ENCODE data around the gene CYB561D2. TPM values are rescaled to one million over a fixed set of nuclear protein-coding genes. Genes with fewer than 3 reads are reported as not detected.

The CYB561D2 gene
- total RNA-seq, 1 donor = 25.0 TPM

GRCh38 chr3:50378024-50378423 is 27.4 kb downstream of the CYB561D2 start:
- Histone ChIP-seq H3K4me1 (ENCODE audit: insufficient read depth, low read length) (no peaks in the 10 kb centered on the region), H3K27ac (ENCODE audit: low read depth, low read length) (no peak overlapping the region), H3K27me3 (ENCODE audit: insufficient read depth, low read length) (peaks cover 3% of the 10 kb centered on the region), H3K4me2 (ENCODE audit: insufficient read depth, low read length) (no peak overlapping the region), H3K36me3 (ENCODE audit: insufficient read depth, low read length) (no peaks in the 10 kb centered on the region), H3K4me3 (ENCODE audit: insufficient read depth, low read length) (no peak overlapping the region), H3K9me3 (ENCODE audit: low read depth, low read length) (no peaks in the 10 kb centered on the region), H4K20me1 (ENCODE audit: insufficient read depth, low read length) (no peaks in the 10 kb centered on the region), H3K79me2 (ENCODE audit: insufficient read depth, low read length) (no peaks in the 10 kb centered on the region), H2AFZ (ENCODE audit: low read length) (no peak overlapping the region)
- no peak for DNase-seq (ENCODE audit: insufficient read length, low spot score, missing footprints)
- no peak for TF ChIP-seq CTCF (IDR thresholded peaks at IDR 0.05; ENCODE audit: extremely low read depth, low read depth, low read length)

DNA sequence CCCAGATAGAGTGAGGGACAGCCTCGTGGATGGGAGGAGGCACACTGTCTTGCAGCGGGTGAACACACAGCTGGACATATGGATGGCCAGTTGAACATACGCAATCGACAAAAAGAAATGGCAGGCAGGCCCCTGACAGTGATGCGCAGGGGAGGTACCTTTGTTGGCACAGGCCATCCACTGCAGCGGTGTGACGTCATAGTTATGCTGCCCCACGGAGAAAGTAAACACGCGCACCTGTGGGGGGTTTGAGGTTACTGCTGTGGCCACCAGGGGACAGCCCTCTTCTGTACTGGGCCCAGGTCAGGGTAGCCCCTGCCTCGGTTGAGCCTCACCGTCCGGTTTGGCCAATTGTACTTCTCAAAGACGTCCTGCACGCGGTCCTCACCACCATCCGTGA is 28.1 kb downstream of the CYB561D2 start:
- H4K20me1 ChIP-seq (ENCODE audit: insufficient read depth, low read length) = no peaks in the 10 kb centered on the region
- H3K4me2 ChIP-seq (ENCODE audit: insufficient read depth, low read length) = no peak overlapping the region
- no peak overlapping the region for H3K4me3 ChIP-seq (ENCODE audit: insufficient read depth, low read length)
- H3K79me2 ChIP-seq (ENCODE audit: insufficient read depth, low read length) = no peaks in the 10 kb centered on the region
- no peaks in the 10 kb centered on the region for H3K9me3 ChIP-seq (ENCODE audit: low read depth, low read length)
- no peak overlapping the region for H3K27ac ChIP-seq (ENCODE audit: low read depth, low read length)
- peaks cover 3% of the 10 kb centered on the region for H3K27me3 ChIP-seq (ENCODE audit: insufficient read depth, low read length)
- DNase-seq (ENCODE audit: insufficient read length, low spot score, missing footprints) = no peak
- H2AFZ ChIP-seq (ENCODE audit: low read length) = no peak overlapping the region
- no peaks in the 10 kb centered on the region for H3K4me1 ChIP-seq (ENCODE audit: insufficient read depth, low read length)
- H3K36me3 ChIP-seq (ENCODE audit: insufficient read depth, low read length) = no peaks in the 10 kb centered on the region
- no peak for TF ChIP-seq CTCF (IDR thresholded peaks at IDR 0.05; ENCODE audit: extremely low read depth, low read depth, low read length)

DNA sequence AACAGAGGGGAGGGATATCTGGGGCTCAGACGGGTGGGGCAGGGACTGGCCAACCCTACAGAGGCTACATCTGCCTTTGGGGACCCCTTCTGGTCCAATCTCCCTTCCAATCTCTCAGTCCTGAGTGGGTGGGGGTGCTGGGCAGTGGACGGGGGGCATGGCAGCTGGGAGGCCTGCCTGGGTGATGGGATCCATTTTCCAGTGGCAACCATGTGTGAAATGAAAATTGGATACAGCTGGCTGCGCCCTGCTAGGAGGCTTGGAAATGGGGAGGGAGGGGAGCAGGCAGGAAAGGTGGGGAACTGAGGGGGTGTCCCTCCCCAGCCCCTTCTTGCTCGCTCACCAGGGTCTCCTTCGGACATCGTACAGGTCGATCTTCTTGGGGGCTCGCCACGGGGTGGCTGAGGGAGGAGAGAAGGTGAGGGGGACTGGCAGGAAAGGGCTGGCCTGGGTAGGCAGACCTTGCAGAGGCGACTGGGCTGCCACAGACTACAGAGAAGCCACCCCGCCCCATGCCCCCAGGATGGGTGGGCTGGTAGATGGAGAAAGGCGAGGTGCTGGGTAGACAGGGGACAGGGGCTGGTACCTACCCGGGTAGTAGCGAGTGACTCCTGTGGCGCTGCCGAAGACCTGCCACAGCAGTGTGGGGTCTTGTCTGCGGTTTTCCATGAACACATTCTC is 29.9 kb downstream of the CYB561D2 start:
- H3K36me3 ChIP-seq (ENCODE audit: insufficient read depth, low read length) = no peaks in the 10 kb centered on the region
- no peak for DNase-seq (ENCODE audit: insufficient read length, low spot score, missing footprints)
- no peak for TF ChIP-seq CTCF (IDR thresholded peaks at IDR 0.05; ENCODE audit: extremely low read depth, low read depth, low read length)
- H3K27me3 ChIP-seq (ENCODE audit: insufficient read depth, low read length) = peaks cover 3% of the 10 kb centered on the region
- H4K20me1 ChIP-seq (ENCODE audit: insufficient read depth, low read length) = no peaks in the 10 kb centered on the region
- H2AFZ ChIP-seq (ENCODE audit: low read length) = no peak overlapping the region
- no peaks in the 10 kb centered on the region for H3K9me3 ChIP-seq (ENCODE audit: low read depth, low read length)
- no peak overlapping the region for H3K4me2 ChIP-seq (ENCODE audit: insufficient read depth, low read length)
- no peaks in the 10 kb centered on the region for H3K4me1 ChIP-seq (ENCODE audit: insufficient read depth, low read length)
- no peaks in the 10 kb centered on the region for H3K79me2 ChIP-seq (ENCODE audit: insufficient read depth, low read length)
- no peak overlapping the region for H3K4me3 ChIP-seq (ENCODE audit: insufficient read depth, low read length)
- no peak overlapping the region for H3K27ac ChIP-seq (ENCODE audit: low read depth, low read length)

DNA sequence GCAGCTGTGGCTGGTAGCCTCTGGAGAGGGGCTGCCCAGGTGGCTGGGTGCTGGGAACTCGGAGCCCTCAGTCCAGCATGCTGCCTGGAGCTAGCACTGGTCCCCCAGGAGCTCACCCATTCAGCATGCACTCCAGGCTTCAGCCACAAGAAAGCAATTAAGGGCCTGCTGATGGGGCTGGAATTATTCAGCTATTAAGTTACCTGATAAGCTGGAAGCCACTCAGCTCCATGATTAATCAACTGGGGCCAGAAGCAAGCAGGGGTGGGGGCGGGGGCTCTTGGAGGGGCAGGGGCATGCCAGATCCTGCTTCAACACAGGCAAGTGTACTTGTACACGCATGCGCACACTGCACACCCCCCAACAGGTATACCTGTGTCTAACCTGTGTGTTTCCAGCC is 30.7 kb downstream of the CYB561D2 start:
- H3K4me1 ChIP-seq (ENCODE audit: insufficient read depth, low read length) = no peaks in the 10 kb centered on the region
- no peaks in the 10 kb centered on the region for H3K79me2 ChIP-seq (ENCODE audit: insufficient read depth, low read length)
- H3K4me3 ChIP-seq (ENCODE audit: insufficient read depth, low read length) = no peak overlapping the region
- TF ChIP-seq CTCF (IDR thresholded peaks at IDR 0.05; ENCODE audit: extremely low read depth, low read depth, low read length) = no peak
- no peaks in the 10 kb centered on the region for H3K9me3 ChIP-seq (ENCODE audit: low read depth, low read length)
- no peaks in the 10 kb centered on the region for H3K36me3 ChIP-seq (ENCODE audit: insufficient read depth, low read length)
- no peak overlapping the region for H3K27ac ChIP-seq (ENCODE audit: low read depth, low read length)
- H4K20me1 ChIP-seq (ENCODE audit: insufficient read depth, low read length) = no peaks in the 10 kb centered on the region
- H3K4me2 ChIP-seq (ENCODE audit: insufficient read depth, low read length) = no peak overlapping the region
- H3K27me3 ChIP-seq (ENCODE audit: insufficient read depth, low read length) = peaks cover 3% of the 10 kb centered on the region
- no peak overlapping the region for H2AFZ ChIP-seq (ENCODE audit: low read length)
- no peak for DNase-seq (ENCODE audit: insufficient read length, low spot score, missing footprints)
